Measurements from ENCODE around the gene NUP205.

DNA sequence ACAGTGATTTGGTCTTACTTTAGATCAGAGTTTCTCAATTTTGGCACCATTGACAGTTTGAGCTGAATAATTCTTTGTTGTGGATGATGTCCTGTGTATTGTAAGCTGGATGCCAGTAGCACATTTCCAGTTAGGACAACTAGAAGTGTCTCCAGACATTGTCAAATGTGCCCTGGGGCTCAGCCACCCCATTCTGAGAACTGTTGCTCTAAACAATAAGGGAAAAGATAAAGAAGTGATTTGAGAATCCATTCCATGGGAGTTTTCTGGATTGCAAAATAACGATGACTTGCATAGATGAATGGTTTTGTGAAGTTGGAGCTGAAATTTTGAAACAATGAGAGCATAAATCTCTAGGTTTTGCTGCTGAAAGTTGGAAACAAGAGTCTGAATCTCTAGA, 44.6 kb downstream of the NUP205 start:
- TF ChIP-seq POLR2AphosphoS5 (IDR thresholded peaks at IDR 0.05), result no peak
- TF ChIP-seq, protein P1, sequence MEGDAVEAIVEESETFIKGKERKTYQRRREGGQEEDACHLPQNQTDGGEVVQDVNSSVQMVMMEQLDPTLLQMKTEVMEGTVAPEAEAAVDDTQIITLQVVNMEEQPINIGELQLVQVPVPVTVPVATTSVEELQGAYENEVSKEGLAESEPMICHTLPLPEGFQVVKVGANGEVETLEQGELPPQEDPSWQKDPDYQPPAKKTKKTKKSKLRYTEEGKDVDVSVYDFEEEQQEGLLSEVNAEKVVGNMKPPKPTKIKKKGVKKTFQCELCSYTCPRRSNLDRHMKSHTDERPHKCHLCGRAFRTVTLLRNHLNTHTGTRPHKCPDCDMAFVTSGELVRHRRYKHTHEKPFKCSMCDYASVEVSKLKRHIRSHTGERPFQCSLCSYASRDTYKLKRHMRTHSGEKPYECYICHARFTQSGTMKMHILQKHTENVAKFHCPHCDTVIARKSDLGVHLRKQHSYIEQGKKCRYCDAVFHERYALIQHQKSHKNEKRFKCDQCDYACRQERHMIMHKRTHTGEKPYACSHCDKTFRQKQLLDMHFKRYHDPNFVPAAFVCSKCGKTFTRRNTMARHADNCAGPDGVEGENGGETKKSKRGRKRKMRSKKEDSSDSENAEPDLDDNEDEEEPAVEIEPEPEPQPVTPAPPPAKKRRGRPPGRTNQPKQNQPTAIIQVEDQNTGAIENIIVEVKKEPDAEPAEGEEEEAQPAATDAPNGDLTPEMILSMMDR (IDR thresholded peaks at IDR 0.05), result no peak

All from suprapubic skin (tissue), 3 donors.